Measurements from ENCODE around the gene RIMBP2.

RIMBP2 gene

GRCh38 chr12:130664772-130665171 is 51.3 kb downstream of the RIMBP2 start:
- ChIA-PET CTCF (no interaction called here), POLR2A (no interaction called here)
- TF ChIP-seq ZNF776 (tag by site-specific recombination; IDR thresholded peaks at IDR 0.05; ENCODE audit: borderline replicate concordance), result no peak
- no peak for TF ChIP-seq ZFP69B (tag by site-specific recombination; IDR thresholded peaks at IDR 0.05)
- TF ChIP-seq, protein P1, sequence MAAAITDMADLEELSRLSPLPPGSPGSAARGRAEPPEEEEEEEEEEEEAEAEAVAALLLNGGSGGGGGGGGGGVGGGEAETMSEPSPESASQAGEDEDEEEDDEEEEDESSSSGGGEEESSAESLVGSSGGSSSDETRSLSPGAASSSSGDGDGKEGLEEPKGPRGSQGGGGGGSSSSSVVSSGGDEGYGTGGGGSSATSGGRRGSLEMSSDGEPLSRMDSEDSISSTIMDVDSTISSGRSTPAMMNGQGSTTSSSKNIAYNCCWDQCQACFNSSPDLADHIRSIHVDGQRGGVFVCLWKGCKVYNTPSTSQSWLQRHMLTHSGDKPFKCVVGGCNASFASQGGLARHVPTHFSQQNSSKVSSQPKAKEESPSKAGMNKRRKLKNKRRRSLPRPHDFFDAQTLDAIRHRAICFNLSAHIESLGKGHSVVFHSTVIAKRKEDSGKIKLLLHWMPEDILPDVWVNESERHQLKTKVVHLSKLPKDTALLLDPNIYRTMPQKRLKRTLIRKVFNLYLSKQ (tag by site-specific recombination; IDR thresholded peaks at IDR 0.05; ENCODE audit: borderline replicate concordance), result no peak
- TF ChIP-seq, protein P2, sequence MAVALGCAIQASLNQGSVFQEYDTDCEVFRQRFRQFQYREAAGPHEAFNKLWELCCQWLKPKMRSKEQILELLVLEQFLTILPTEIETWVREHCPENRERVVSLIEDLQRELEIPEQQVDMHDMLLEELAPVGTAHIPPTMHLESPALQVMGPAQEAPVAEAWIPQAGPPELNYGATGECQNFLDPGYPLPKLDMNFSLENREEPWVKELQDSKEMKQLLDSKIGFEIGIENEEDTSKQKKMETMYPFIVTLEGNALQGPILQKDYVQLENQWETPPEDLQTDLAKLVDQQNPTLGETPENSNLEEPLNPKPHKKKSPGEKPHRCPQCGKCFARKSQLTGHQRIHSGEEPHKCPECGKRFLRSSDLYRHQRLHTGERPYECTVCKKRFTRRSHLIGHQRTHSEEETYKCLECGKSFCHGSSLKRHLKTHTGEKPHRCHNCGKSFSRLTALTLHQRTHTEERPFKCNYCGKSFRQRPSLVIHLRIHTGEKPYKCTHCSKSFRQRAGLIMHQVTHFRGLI (tag by site-specific recombination; IDR thresholded peaks at IDR 0.05), result no peak
- no peak for TF ChIP-seq ZNF114 (tag by site-specific recombination; IDR thresholded peaks at IDR 0.05)
- no peak for TF ChIP-seq ZNF157 (tag by site-specific recombination; IDR thresholded peaks at IDR 0.05)
- no peak for TF ChIP-seq ZBTB7A (tag by site-specific recombination; IDR thresholded peaks at IDR 0.05; ENCODE audit: low read depth)
- TF ChIP-seq ZNF433 (tag by site-specific recombination; IDR thresholded peaks at IDR 0.05; ENCODE audit: low read depth), result no peak
- TF ChIP-seq, protein P3, sequence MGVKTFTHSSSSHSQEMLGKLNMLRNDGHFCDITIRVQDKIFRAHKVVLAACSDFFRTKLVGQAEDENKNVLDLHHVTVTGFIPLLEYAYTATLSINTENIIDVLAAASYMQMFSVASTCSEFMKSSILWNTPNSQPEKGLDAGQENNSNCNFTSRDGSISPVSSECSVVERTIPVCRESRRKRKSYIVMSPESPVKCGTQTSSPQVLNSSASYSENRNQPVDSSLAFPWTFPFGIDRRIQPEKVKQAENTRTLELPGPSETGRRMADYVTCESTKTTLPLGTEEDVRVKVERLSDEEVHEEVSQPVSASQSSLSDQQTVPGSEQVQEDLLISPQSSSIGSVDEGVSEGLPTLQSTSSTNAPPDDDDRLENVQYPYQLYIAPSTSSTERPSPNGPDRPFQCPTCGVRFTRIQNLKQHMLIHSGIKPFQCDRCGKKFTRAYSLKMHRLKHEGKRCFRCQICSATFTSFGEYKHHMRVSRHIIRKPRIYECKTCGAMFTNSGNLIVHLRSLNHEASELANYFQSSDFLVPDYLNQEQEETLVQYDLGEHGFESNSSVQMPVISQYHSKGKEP (tag by site-specific recombination; IDR thresholded peaks at IDR 0.05), result no peak
- no peak for TF ChIP-seq YY2 (tag by site-specific recombination; IDR thresholded peaks at IDR 0.05)
- TF ChIP-seq ZNF626 (tag by site-specific recombination; IDR thresholded peaks at IDR 0.05), result no peak
- TF ChIP-seq ZNF510 (tag by site-specific recombination; IDR thresholded peaks at IDR 0.05; ENCODE audit: insufficient replicate concordance), result no peak
- TF ChIP-seq ZNF37A (tag by site-specific recombination; IDR thresholded peaks at IDR 0.05), result no peak
- no peak for TF ChIP-seq OSR2 (tag by site-specific recombination; IDR thresholded peaks at IDR 0.05)
- TF ChIP-seq, protein P4, sequence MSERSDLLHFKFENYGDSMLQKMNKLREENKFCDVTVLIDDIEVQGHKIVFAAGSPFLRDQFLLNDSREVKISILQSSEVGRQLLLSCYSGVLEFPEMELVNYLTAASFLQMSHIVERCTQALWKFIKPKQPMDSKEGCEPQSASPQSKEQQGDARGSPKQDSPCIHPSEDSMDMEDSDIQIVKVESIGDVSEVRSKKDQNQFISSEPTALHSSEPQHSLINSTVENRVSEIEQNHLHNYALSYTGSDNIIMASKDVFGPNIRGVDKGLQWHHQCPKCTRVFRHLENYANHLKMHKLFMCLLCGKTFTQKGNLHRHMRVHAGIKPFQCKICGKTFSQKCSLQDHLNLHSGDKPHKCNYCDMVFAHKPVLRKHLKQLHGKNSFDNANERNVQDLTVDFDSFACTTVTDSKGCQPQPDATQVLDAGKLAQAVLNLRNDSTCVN (tag by site-specific recombination; optimal IDR thresholded peaks at IDR 0.05), result no peak

GRCh38 chr12:130664252-130664651 is 51.8 kb downstream of the RIMBP2 start:
- CTCF ChIA-PET, result no interaction called here
- TF ChIP-seq BCL11A (tag by site-specific recombination; IDR thresholded peaks at IDR 0.05; ENCODE audit: low read depth), result no peak
- no peak for TF ChIP-seq SALL2 (tag by site-specific recombination; IDR thresholded peaks at IDR 0.05; ENCODE audit: borderline replicate concordance)
- TF ChIP-seq ZNF777 (tag by site-specific recombination; IDR thresholded peaks at IDR 0.05; ENCODE audit: borderline replicate concordance), result no peak
- no peak for TF ChIP-seq ZNF175 (tag by site-specific recombination; IDR thresholded peaks at IDR 0.05)
- no peak for TF ChIP-seq ZBTB1 (tag by site-specific recombination; IDR thresholded peaks at IDR 0.05)
- no peak for TF ChIP-seq ZSCAN18 (tag by site-specific recombination; IDR thresholded peaks at IDR 0.05)
- no peak for TF ChIP-seq TSHZ1 (tag by site-specific recombination; IDR thresholded peaks at IDR 0.05; ENCODE audit: borderline replicate concordance)
- TF ChIP-seq ZXDB (tag by site-specific recombination; IDR thresholded peaks at IDR 0.05), result no peak
- no peak for TF ChIP-seq ZSCAN23 (tag by site-specific recombination; IDR thresholded peaks at IDR 0.05)
- TF ChIP-seq HOXA7 (CRISPR knock-in tag; IDR thresholded peaks at IDR 0.05; ENCODE audit: borderline replicate concordance), result no peak
- no peak for TF ChIP-seq ZNF670 (tag by site-specific recombination; IDR thresholded peaks at IDR 0.05; ENCODE audit: low read depth)

More at GRCh38 chr12:130664772-130665171, 51.3 kb downstream of the RIMBP2 start:
- Histone ChIP-seq H3K4me3 (ENCODE audit: low read depth, low read length) (no peak overlapping the region), H3K9me3 (ENCODE audit: control insufficient read depth, insufficient read depth, low read depth, low read length) (no peaks in the 10 kb centered on the region), H3K36me3 (ENCODE audit: control insufficient read depth in 2 of 2, insufficient read depth in 1 of 2, low read length in 2 of 2) (no peaks in the 10 kb centered on the region), H3K4me1 (ENCODE audit: control insufficient read depth, insufficient read depth, low read length) (no peaks in the 10 kb centered on the region), H3K27ac (ENCODE audit: extremely low read depth, low read depth, low read length) (no peak overlapping the region)

More at GRCh38 chr12:130664252-130664651, 51.8 kb downstream of the RIMBP2 start:
- Histone ChIP-seq H3K27ac (ENCODE audit: extremely low read depth, low read depth, low read length) (no peak overlapping the region), H3K4me1 (ENCODE audit: control insufficient read depth, insufficient read depth, low read length) (no peaks in the 10 kb centered on the region), H3K9me3 (ENCODE audit: control insufficient read depth, insufficient read depth, low read depth, low read length) (no peaks in the 10 kb centered on the region), H3K36me3 (ENCODE audit: control insufficient read depth in 2 of 2, insufficient read depth in 1 of 2, low read length in 2 of 2) (no peaks in the 10 kb centered on the region), H3K4me3 (ENCODE audit: low read depth, low read length) (no peak overlapping the region)
- POLR2A ChIA-PET, result no interaction called here

Measured in HEK293 (cell line).